ENCODE results near the gene ACCS.

ACCS gene

DNA sequence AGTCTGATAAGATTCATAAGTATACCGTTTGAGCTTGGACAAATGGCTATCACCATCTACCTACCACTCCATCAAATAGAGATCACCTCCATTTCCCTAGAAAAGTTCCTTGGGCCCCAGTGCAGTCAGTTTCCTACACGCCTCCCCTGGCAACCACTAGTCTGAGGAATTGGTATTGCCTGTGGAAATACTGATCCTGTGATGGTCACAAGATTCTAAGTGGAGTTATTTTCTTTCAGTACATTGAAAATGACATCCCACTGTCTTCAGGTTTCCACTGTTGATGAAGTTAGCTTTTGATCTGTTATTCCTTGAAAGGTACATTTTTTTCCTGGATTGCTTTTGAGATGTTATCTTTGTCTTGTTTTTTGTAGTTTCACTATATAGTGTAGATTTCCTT is 22.9 kb upstream of the ACCS start:
- no peak for DNase-seq

DNA sequence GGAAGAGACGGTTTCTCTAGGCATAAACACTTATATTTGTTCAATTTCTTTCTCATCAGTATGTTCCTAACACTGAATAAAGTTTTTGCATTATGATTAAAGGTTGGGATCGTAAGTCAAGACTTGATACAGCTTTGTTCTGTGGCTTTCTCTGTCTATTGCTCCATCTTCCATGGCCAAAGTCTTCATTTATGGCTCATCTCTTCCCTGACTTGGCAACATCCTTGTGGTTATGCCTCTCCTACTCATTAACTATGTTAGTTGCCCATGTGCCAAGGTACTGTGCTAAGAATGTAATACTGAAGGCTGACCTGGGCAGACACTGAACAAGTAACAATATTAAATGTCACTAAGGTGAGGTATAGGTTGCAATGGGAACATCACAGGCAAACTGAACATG is 19.9 kb upstream of the ACCS start:
- DNase-seq = no peak

- DNase-seq = no peak
Observed at GRCh38 chr11:44047298-44047697, 18.8 kb upstream of the ACCS start.

- no peak for DNase-seq
Observed at GRCh38 chr11:44047931-44048431, 18.1 kb upstream of the ACCS start, which contains the start of gene ACCSL. TSS of gene ACCSL (plus strand) at chr11:44047981. CDS start at chr11:44048037, 56 bp downstream.

- no peak for DNase-seq
Observed at GRCh38 chr11:44049832-44050231, 16.2 kb upstream of the ACCS start.

DNA sequence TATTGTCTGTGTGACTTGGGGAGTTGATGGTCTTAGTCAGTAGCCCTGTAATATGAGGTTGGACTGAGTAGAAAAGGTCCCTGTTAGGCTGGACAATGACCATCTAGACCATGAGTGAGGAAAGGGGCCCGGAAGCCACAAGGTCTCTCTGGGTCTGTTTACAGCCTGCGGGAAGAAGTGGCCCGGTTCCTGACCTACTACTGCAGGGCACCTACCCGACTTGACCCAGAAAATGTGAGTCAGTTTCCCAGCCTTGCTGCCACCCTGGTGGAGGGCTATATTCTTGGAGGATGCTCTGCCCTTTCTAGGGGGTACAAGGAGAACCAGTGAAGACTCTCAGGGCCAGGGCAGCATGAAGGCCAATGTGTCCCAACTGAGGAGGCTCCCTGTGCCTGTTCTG is 14.9 kb upstream of the ACCS start:
- no peak for DNase-seq

- no peak for DNase-seq
Observed at GRCh38 chr11:44057340-44057739, 8.7 kb upstream of the ACCS start.

DNA sequence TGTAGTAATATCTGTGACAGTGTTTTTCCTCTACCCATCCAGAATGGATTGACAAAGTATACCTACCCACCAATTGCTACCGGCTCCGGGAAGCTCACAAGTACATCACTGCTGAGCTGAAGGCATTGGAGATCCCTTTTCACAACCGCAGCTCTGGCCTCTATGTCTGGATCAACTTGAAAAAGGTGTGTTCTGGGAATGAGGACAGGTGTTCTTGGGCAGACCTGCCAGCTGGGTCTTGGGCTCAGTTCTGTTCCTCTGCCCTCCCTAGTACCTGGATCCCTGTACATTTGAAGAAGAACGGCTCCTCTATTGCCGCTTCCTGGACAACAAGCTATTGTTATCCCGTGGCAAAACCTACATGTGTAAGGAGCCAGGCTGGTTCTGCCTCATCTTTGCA is 7.8 kb upstream of the ACCS start:
- DNase-seq = no peak

DNA sequence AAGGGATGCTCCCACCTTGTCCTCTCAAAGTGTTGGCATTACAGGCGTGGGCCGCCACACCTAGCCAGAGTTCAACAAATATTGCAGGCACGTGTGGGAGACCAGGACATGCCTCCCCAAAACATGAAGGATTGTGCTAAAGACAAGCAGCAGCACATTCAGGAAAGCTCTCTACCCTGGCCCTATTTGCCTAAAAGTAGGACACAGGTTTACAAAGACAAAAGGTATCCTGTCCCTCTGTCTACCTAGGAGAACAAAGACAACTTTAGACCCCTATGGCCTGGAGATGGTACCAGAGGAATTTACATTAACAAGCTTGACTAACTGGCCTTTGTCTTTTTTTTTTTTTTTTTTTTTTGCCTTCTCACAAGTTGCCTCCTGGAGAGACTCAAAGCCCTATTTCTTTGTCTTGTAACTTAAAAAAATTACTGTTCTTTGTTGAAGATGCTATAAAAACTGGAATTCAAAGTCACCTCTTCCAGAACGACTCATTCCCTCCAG is 859 bp upstream of the ACCS start:
- no peak for DNase-seq

- no peak for DNase-seq
Observed at GRCh38 chr11:44066732-44067141, 667 bp downstream of the ACCS start.

- DNase-seq = no peak
Observed at GRCh38 chr11:44067266-44067665, 1.2 kb downstream of the ACCS start.

DNA sequence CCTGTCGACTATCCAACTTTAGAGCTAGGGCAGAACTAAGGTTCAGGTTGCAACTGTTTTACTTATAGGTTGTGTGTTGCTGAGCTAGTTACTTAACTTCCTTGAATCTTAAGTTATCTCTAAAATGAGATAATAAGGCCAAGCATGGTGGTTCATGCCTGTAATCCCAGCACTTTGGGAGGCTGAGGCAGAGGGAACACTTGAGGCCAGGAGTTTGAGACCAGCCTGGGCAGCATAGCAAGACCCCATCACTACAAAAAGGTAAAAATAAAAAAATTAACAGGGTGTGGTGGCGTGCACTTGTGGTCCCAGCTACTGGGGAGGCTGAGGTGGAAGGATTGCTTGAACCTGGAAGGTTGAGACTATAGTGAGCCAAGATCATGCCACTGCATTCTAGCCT is 2.1 kb downstream of the ACCS start:
- DNase-seq = no peak

- DNase-seq = no peak
Observed at GRCh38 chr11:44071157-44071556, 5.1 kb downstream of the ACCS start.

- no peak for DNase-seq
Observed at GRCh38 chr11:44072757-44073658, 6.9 kb downstream of the ACCS start.

DNA sequence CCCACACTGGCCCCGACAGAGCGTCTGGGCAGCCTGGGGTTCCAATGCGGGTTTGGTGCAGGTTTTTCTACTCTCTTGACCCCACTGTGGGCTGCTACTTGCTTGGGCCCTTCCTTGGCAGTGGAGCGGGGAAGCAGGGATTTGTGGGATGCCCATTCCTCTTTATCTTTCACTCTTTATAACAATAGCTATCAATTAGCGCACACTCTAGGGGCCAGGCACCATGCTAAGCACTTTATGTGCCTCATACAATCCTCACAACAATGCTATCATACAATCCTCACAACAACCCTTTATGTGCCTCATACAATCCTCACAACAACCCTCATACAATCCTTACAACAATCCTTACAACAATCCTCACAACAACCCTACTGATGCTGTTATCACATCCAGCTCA is 12.7 kb downstream of the ACCS start:
- DNase-seq = no peak

GRCh38 chr11:44079376-44079775 is 13.3 kb downstream of the ACCS start:
- no peak for DNase-seq

- no peak for DNase-seq
Observed at GRCh38 chr11:44080951-44081350, 14.9 kb downstream of the ACCS start.

GRCh38 chr11:44082645-44083044 is 16.6 kb downstream of the ACCS start:
- DNase-seq = no peak

- no peak for DNase-seq
Observed at GRCh38 chr11:44083433-44083832, 17.4 kb downstream of the ACCS start.

- DNase-seq = no peak
Observed at GRCh38 chr11:44083906-44084305, 17.8 kb downstream of the ACCS start.

DNA sequence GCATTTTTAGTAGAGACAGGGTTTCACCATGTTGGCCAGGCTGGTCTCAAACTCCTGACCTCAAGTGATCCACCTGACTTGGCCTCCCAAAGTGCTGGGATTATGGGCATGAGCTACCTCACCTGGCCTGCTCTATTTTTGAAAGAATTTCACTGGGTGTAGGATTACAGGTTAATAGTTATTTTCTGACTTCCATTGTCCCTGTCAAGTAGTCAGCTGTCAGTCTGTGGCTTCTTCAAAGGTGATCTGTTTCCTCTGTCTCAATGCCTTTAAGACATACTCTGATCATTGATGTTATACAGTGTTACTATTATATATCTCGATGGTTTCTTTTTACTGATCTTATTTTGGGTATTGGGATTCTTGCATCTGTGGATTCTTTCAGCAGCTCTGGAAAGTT is 19.3 kb downstream of the ACCS start:
- no peak for DNase-seq

DNA sequence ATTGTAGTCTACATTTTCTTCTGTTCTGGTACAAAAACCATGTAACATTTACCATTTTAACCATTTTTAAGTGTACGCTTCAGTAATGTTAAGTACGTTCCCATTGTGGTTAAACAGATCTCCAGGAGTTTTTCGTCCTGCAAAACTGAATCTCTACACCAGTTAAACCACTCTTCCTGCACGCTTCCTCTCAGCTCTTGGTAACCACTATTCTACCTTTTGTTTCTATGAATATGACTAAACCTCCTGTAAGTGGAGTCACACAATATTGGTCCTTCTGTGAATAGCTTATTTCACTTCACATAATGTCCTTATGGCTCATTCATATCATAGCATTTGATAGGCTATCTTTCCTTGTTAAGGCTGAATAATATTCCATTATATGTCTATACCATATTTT is 22.3 kb downstream of the ACCS start:
- no peak for DNase-seq

DNA sequence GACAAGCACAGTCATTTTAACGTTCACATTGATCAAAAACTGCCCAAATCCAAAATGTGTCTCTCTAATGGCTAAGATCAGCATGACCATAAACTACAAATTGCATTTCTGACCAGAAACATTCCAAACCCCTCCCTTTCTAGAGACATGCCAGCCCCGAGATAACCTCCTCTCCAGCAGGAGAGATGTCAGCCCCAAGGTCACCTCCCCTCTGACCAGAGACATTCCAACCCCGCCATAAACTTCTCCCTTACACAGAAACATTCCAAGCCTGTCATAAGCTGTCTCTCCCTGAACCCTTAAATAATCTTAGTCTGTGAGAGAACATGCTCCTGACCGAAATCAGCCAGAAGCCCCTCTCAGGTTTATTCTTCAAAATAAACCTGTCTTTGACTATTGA is 22.8 kb downstream of the ACCS start:
- DNase-seq = no peak

GRCh38 chr11:44090539-44090938 is 24.5 kb downstream of the ACCS start:
- DNase-seq = no peak
